Measurements from ENCODE around the gene BTAF1. TPM values are rescaled to one million over a fixed set of nuclear protein-coding genes. Genes with fewer than 3 reads are reported as not detected.

Gene BTAF1
- total RNA-seq, 1 donor: 59.2 TPM

- no peak for DNase-seq (ENCODE audit: low read depth)
- no peak overlapping the region for H3K4me3 ChIP-seq (ENCODE audit: low read depth, low read length)
- peak; percentile 21 for TF ChIP-seq CTCF (IDR thresholded peaks at IDR 0.05; ENCODE audit: insufficient read depth, low read depth, low read length)
Measured at GRCh38 chr10:92074126-92074887, 150.7 kb downstream of the BTAF1 start.

GRCh38 chr10:92075829-92076228, 152.3 kb downstream of the BTAF1 start:
- TF ChIP-seq CTCF (IDR thresholded peaks at IDR 0.05; ENCODE audit: insufficient read depth, low read depth, low read length): no peak
- no peak overlapping the region for H3K4me3 ChIP-seq (ENCODE audit: low read depth, low read length)

GRCh38 chr10:92076722-92077121, 153.2 kb downstream of the BTAF1 start:
- no peak for DNase-seq (ENCODE audit: low read depth)
- no peak overlapping the region for H3K4me3 ChIP-seq (ENCODE audit: low read depth, low read length)
- no peak for TF ChIP-seq CTCF (IDR thresholded peaks at IDR 0.05; ENCODE audit: insufficient read depth, low read depth, low read length)

More at GRCh38 chr10:92075829-92076228, 152.3 kb downstream of the BTAF1 start:
- no peak for DNase-seq (ENCODE audit: low read depth)

GRCh38 chr10:92079003-92079402, 155.4 kb downstream of the BTAF1 start:
- no peak for TF ChIP-seq CTCF (IDR thresholded peaks at IDR 0.05; ENCODE audit: insufficient read depth, low read depth, low read length)
- no peak overlapping the region for H3K4me3 ChIP-seq (ENCODE audit: low read depth, low read length)
- no peak for DNase-seq (ENCODE audit: low read depth)

Small RNAs within 50 kb of the gene (small RNA-seq; reads per million reads assigned to genes)
- gene AL359198.2 (not detected), gene RF00402 (not detected)

Other genes starting within 250 kb of the BTAF1 start
- gene TNKS2, start 125.3 kb upstream of the BTAF1 start, total RNA-seq: 46.7 and 57.4 TPM in 2 replicates
- gene FGFBP3, start 14.3 kb upstream of the BTAF1 start, total RNA-seq: 0.86 and 0.97 TPM in 2 replicates

Measured in fibroblast of villous mesenchyme (primary cell).